Midbrain (tissue), 1 donor: ENCODE measurements around the gene PDX1.

Source experiments
- DNase-seq: peaks from one replicate; lab custom pipeline; 2025; lab: John Stamatoyannopoulos, UW

The PDX1 gene

DNA sequence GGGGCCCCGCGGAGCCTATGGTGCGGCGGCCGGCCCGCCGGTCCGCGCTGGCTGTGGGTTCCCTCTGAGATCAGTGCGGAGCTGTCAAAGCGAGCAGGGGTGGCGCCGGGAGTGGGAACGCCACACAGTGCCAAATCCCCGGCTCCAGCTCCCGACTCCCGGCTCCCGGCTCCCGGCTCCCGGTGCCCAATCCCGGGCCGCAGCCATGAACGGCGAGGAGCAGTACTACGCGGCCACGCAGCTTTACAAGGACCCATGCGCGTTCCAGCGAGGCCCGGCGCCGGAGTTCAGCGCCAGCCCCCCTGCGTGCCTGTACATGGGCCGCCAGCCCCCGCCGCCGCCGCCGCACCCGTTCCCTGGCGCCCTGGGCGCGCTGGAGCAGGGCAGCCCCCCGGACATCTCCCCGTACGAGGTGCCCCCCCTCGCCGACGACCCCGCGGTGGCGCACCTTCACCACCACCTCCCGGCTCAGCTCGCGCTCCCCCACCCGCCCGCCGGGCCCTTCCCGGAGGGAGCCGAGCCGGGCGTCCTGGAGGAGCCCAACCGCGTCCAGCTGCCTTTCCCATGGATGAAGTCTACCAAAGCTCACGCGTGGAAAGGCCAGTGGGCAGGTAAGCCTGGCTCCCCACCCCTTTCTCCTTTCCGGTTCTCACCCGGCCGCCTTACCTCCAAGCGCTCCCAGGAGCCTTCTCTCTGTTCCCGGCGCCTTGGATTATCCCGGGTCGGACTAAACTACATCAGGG lies at the start of gene PDX1:
PDX1 (plus strand) TSS at position 67 of the 743 bp plus-strand sequence; CDS start at position 206, 139 bp downstream.
- no peak for DNase-seq

DNA sequence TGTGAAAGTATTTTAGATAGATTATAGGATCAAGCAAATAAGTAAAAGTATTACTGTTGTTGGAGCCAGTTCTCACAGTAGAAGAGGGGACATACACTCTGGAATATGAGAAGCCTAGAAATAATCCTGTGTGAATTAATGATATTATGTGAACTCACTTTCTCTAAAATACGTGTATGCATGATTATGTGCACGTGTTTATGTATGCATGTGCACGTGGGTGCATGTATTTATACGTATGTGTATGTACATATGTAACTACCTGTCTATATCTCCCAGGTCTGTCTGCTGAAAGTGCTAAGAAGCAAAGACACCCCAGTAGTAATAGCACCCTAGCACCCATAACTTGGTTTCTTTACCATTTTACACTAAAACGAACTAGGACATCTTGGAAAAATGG lies 41.5 kb upstream of the PDX1 start:
- no peak for DNase-seq

DNA sequence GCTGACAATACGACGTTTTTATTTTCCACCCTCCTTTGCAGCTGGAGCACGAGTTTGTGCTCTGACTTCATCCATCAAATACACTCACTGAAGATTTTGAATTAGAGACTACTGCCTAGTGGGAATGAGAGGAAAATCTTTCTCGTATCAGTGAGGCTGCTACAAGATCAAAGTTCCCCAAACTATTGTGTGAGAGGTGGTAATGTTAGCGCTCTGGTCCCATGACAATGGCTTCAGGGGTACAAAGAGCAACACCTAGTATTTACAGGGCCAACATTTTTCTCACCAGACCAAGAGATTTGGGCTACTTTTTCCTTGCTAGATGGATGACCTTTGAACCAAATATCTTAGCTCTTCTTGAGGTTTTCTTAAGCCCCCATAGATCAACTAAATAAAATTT lies 30.3 kb upstream of the PDX1 start:
- DNase-seq = no peak

DNA sequence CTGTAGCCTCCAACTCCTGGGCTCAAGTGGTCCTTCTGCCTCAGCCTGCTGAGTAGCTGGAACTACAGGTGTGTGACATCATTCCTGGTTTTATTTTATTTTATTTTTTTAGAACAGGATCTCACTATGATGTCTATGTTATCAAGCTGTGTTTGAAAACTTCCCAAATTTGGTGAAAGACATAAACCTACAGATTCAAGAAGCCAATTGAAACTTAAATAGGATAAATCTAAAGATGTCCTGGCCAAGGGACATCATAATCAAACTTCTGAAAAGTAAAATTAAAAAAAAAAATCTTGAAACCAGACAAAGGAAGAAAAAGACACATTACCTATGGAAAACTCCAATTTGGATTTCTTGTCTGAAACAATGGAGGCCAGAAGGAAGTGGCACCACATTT lies 23.1 kb upstream of the PDX1 start:
- DNase-seq = no peak

DNA sequence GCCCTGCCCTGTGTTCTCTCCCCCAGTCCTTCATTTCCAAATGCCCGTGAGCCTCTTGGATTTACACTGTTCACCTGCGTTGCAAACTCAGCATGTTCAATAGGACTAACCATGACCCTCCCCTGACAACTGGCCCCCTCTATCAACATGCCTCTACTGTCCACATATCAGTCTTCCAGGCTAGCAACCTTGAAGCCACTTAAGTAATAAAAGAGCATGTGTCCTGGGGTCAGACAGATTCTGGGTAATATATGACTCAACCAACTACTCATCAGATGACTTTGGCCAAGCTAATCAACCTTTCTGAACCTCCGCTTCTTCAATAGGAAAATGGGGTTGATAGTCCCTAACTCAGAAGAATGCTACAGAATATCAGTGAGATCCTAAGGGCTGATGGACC lies 15.1 kb upstream of the PDX1 start:
- no peak for DNase-seq

DNA sequence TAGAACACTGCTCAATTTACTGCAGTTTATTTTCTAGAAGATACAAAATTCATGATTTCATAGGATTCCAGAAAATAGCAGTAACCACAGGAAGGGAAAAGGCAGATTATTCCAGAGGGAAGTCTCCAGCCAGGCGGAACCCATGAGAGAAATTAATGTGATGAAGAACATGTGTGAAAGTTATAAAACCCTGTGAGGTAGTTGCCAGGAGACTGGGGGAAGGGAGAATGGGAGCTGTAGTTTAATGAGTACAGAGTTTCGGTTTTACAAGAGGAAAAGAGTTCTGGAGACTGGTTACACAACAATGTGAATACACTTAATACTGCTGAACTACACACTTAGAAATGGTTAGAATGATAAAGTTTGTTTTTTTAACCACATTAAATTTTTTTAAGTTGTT lies 14.2 kb upstream of the PDX1 start:
- no peak for DNase-seq

DNA sequence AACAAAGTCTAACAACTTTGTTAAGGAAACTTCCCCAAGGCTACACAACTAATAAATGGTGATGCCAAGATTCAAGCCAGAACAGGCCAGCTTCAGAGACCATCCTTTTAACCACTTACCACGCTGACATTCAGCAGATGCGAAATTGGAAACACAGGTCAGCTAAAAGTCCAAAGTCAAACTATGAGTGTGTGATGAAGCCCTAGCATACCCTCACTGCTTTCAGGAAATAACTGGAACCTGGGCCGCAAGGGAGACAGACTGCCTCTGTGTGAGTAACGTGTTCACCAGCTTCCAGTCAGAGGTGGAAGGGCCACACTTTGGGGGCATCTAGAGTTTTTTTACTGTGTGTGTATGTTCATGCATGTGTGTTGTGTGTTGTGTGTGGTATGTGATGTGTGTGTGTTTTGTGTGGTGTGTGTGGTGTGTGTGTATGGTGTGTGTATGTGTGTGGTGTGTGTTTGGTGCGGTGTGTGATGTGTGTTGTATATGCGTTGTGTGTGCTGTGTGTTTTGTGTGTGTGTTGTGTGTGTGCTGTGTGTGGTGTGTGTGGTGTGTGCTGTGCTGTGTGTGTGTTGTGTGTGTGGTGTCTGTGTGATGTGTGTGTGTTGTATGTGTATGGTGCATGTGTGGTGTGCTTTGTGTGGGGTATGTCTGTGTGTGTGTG lies 12.5 kb upstream of the PDX1 start:
- DNase-seq = no peak

DNA sequence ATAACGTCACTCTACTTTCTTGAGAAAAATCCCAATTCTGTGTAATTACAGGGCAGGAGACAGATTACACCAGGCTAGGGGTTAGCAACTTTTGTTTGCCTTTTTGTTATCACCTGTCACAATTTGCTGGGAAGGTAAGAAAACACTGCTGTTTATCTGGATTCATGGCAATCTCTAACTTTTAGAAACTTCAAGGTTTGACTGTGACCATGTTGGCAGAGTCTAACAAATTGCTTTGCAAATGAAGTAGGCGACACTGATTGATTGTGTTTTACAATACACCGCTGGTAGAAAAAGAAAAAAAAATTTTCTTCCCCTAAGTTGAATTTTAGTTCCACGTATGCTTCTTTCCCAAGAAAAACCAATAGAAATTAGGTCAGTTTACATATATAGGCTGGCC lies 10.4 kb upstream of the PDX1 start:
- no peak for DNase-seq

DNA sequence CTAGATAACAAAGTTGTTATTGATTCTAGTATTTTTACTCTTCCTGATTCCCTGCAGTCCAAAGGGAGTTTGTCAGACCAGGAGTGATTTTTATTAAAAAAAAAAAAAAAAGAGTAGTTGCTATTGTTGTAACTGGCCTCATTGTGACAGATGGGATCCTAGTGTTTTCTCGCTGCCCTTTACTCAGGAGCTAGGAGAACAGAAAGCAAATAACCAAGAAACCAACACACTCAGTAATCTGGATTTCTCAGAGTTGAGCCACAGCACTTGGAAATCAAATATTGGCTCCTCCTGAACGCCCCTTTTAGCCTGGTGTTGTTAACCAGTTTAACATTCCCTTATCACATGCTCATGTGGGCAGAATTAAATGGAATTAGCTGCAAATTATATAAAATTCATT lies 8.3 kb upstream of the PDX1 start:
- no peak for DNase-seq

DNA sequence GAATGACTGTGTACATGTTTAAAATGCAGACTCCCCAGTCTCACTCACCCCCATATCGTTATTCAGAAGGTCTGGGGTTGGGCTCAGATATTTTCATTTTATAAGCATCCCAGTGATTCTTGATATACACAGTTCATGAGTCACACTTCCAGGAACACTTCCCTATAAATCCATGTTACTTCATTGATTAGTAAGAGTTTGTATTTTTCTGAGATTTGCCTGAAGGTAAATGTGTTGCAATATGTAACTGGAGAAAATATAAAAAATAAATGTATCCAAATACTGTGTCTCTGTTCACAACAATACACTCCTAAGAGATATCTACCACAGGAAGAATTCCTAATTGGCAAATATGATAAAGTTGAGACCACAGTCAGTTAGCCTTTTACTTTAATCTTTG lies 6.6 kb upstream of the PDX1 start:
- DNase-seq = no peak

DNA sequence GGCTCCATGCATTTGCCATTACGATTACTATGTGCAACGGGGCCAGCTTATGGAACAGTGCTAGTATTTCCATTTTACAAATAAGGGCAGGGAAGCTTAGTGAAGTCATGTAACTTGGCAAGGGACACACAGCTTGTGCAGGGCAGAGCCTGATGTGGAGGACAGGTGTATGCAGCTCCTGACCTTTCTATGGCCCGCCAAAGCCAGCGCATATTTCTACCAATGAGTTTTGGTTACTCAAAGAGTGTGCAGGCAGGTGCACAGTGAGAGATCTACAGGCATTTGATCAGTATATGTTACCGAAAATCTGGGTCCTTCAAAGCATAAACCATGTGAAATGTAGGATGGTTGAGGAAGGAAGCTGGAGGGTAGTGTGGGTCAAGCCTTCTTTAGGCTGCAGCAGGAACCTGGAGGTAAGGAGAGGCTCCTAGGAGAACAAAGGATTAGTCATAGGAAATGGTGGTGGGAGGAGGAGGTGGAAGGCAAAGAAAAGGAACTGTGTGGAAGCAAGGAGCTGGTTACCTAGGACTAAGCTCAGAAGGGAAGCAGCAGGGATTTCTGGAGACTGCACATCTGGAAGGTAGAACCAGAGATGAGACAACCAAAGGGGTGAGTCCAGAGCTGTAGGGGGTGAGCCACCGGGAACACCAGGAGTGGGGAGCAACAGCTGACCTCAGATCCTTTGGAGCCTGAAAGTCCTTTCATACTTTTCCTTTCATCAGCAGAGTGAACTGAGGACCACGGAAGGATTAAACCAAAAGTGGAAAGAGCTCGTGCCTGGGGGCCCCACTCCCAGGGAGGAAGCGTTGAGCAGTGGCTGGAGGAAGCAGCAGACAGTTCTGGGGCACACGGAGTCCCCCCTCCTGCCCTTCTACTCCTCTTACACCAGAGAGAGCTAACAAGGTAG lies 4.2 kb upstream of the PDX1 start:
- no peak for DNase-seq

DNA sequence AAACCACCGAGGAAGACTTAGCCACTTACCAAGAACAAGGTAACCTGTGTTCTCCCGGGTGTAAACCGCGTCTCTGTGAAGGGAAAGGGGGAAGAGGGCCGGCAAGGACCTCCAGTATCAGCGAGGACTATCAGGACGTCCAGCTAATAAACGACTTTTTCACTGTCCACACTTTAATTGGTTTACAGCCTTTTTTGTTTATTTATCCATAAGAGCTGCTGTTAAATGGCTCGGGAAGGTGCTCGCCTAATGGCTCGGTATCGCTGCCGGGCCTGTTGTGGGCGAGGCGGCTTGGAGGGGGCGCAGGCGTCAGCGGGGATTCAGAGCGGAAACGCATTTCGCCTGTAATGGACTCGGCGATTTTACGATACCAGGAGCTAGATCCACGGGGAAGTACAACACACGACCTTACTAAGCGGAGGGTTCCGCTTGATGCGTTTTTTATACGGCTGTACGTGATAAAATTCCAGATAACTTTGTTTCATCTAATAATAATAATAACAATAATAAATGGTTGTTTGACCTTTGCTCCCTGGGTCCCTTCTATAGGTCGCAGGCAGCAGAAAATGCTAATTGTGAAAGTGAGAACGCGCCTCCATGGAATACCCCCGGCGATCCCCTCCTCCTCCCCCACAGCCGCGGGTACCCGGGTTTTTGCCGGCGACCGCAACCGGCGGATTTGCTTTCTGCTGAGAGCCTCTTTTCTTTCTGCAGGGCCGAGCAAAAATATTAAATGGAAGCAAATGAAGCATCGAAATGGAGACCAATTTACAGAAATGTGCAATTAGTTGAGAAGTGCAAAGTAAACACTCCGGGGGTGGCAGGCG lies 2.5 kb upstream of the PDX1 start:
- no peak for DNase-seq

DNA sequence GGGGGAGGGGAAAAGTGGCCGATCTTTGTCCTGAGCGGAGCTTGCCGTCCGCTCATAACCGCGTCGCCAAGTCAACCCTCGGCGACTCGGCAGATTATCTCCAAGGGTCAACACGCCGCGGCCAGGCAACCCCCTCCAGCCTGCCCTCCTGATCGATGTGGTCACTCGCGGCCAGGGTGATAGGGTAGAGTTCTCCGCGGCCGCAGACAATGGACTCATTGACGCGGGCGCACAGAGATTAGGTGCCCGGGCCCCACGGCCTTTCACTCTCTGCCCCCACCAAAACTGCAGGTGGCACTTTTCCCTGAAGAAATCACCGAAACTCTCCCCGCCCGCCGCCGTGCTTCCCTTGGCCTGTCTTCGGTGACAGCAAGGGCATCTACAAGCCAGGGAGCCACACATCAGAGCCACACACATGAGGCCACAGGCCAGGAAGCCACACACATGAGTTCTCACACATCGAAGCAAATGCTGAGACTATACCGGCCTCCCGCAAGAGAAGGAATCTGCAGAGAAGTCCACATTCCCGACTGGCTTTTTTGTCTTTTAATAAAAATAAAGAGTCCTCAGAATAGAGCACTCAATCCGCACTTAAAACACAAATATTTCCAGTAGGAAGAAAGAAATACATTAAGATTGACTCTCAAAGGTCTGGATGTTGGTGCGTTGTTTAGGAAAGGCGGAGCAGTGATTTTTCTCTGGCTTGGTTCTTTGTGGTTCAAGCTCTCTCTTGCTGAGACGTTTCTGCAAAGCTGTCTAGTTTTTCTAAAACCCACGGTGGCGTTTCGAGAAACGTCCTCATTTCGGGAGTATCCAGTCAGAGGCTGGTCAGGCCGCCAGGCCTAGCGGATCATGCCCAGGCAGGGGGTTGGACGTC lies 1.5 kb upstream of the PDX1 start:
- DNase-seq = no peak

DNA sequence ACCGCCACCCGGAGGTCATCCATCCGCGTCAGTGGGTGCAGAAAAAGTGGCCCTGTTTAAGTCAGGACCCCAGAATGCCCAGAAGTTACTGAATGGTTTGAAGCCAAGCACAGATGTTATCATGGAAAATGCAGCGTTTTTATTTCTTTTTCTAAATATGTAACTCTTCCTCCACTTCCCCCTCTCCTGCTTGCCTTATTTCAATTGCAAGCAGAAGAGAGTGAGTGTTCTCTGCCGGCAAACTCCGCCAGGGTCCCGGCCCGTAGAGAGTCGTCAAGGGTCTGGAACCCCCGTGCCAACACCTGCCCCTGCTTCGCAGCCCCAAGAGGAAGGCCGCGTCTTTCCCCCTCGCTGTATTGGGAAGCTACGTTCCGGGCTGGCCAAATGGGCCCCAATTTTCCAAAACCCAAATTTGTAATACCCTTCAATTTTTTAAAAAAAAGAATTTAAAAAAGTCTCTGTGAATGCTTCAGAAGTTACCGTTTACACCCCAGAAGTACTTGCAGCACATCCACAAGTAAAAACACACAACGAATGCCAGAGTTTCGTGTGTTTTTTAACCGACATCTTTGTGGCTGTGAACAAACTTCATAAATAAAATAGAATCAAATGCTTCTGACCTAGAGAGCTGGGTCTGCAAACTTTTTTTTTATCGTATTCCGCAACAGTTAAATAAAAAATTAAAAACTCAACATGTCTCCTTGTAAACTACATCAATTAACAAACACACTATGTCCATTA lies 712 bp upstream of the PDX1 start:
- no peak for DNase-seq

DNA sequence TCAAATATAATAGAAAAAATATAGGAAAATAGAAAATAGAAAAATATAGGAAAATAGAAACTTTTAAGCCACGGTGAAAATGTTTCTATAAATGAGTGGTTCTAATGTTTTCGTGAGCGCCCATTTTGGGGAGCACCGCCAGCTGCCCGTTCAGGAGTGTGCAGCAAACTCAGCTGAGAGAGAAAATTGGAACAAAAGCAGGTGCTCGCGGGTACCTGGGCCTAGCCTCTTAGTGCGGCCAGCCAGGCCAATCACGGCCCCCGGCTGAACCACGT lies 204 bp upstream of the PDX1 start:
- DNase-seq = no peak

DNA sequence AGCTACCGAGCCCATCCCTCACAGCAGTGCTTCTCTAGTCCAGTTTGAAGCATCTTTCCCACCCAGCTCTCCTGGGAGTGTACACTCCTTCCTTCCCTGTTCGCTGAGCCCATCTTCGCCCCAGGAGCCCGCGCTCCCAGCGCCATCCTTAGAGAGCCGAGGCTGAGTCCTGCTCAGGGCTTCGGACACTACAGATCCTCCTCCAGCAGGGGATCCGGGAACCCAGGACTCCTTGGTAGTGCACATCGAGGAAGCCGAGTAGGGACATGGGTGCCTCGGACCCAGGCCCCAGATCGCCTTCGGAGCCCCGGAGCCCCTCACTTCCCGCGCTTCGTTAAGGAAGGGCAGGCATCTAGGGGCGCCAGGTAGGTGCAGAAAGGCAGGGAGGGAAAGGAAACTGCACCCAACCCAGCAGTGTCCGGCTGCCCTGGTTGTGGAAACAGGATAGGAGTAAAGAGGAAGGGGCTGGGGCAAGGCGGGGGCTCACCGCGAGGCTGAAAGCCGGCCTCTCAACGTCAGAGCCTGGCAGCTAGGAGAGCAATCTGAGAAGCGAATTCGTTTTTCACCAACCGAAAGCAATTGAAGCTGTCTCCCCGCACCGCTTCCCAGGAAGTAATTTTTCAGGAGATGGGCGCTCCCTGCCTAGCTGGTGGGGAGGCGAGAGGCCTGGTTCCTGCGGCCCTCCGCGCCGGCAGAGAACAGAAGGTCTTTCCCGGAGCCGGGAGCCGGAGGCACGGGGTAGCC lies 1.0 kb downstream of the PDX1 start:
- DNase-seq = no peak

DNA sequence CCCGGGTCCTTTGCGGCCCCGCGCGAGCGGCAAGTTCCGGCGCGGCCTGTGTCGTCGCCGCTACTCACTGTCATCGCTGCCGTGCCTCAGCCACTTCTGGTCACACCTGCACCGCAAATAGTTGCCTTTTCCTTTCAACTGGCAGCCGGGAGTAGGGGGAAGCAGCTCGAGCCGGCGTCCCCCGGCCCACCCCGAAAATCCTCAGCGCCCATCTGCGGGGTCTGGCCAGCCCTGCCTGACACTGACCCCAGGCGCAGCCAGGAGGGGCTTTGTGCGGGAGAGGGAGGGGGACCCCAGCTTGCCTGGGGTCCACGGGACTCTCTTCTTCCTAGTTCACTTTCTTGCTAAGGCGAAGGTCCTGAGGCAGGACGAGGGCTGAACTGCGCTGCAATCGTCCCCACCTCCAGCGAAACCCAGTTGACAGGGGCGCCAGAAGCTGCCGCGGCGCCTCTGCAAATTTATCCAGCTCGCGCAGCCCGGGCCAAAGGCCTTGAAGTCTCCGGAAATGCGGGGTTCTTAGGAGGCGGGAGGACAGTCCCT lies 1.7 kb downstream of the PDX1 start:
- DNase-seq = no peak

DNA sequence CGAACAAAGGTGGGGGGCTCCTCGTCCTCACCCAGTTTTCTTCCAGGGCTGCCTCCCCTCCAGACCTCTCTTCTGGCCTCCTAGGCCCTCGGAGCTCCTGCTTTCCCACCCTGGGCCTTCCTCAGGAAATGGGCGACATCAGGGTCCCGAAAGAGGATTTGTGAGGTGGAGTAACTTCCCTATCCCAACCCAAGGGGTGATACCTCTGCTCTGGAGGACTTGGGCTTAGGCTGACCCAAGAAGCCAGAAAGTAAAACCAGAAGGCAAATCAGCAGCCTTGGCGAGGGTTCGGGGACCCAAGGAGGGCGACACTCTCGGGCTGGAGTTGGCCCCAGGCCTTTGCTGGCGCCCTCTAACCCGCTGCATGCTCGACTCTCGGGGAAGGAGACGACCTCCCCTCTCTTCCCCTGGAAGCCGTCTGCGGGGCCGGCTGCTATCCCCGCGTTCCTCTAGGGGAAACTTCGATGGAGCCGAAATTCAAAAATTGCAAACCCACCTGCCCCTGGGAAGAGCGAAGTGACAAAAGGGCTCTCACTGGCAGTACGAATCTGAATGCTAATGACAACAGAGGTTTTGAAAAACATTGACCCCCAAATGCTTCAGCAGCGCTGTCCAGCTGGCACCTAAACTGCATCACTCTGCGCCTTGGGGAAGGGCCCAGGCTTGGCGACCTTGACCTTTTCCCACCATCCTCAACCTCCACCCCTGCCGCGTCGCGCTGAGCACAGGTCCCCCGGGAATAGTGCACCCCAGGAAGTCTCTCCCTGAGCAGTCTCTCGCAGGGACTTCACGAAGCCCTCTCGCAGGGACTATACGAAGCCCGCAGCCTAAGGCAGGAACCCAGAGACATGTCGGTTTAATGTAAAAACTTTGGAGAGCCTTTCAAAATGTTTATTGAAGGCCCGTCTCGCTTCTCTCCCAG lies 2.4 kb downstream of the PDX1 start:
- no peak for DNase-seq
